Measurements from ENCODE around the gene PRICKLE4. TPM values are rescaled to one million over a fixed set of nuclear protein-coding genes. Genes with fewer than 3 reads are reported as not detected.

Gene PRICKLE4
- total RNA-seq, 1 experiment from 2014 or later, result 0.70 TPM

DNA sequence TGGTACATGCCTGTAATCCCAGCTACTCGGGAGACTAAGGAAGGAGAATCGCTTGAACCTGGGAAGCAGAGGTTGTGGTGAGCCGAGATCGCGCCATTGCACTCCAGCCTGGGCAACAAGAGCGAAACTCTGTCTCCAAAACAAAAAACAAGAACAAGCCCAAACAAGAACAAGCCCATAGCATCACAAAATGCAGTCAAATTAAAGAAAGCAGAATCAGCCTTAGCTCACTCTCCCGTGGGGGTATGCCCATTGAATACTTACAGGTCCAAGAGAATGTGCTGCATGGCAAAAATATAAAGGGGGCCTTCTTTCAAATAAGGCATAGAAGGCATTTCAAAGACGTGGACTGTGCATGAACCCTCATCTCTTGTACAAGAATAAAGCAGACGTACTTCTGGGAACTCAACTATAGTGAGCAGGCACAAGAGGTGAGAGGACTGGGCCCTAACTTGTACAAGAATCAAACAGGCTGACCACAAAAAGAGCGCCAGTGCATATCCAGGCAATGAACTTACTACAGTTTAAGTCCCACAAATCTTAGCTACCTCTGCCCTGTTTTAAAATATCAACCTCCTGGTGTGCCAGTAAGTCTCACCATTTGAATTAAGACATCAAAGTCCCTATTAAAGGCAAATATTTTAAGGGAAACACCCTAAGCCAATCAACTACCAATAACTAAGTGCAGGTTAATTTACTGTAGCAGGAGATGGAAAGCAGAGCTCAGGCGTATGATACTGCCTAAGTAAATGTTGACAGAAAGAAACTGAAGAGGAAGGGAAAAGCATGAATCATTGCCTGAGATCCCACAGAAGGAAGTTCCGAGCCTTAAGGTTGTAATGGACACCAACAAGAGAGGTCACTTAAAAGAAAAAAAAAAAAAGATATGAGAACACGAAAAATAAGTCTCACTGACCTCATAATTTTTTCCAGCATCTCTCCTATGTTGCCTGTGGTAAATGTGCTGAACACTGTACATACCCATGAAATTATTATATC, 44.3 kb downstream of the PRICKLE4 start:
- H3K4me2 ChIP-seq (ENCODE audit: insufficient read depth, insufficient read length, low read length), result no peak overlapping the region
- no peak for TF ChIP-seq CTCF (conservative IDR thresholded peaks at IDR 0.05)
- H2BK15ac ChIP-seq (ENCODE audit: low read depth, low read length), result no peak overlapping the region
- no peak overlapping the region for H2BK120ac ChIP-seq (ENCODE audit: low read depth, low read length, poor library complexity, severe bottlenecking)
- H4K20me1 ChIP-seq (ENCODE audit: control insufficient read depth, insufficient read depth, insufficient read length), result no peaks in the 10 kb centered on the region
- no peak overlapping the region for H3K56ac ChIP-seq (ENCODE audit: insufficient read length, low read depth, low read length)
- H3K14ac ChIP-seq (ENCODE audit: insufficient read depth, low read length), result no peak overlapping the region
- H3K27ac ChIP-seq (ENCODE audit: insufficient read length, low read depth, low read length), result no peak overlapping the region
- H3K9ac ChIP-seq (ENCODE audit: extremely low read depth, insufficient read length, low read length), result no peak overlapping the region
- H4K8ac ChIP-seq (replicated peaks; ENCODE audit: insufficient read length, low read depth, low read length), result no peak overlapping the region
- H2AK5ac ChIP-seq (ENCODE audit: insufficient read length, low read length), result no peak overlapping the region
- H3K27me3 ChIP-seq (ENCODE audit: insufficient read depth, low read length), result no peaks in the 10 kb centered on the region
- H2AFZ ChIP-seq (ENCODE audit: low read length), result no peak overlapping the region
- no peaks in the 10 kb centered on the region for H3K4me1 ChIP-seq (ENCODE audit: insufficient read depth, low read length)
- H3K79me2 ChIP-seq (ENCODE audit: insufficient read depth, low read length), result no peaks in the 10 kb centered on the region
- no peak overlapping the region for H3K23ac ChIP-seq (ENCODE audit: insufficient read length, low read depth, low read length)
- no peaks in the 10 kb centered on the region for H3K23me2 ChIP-seq (ENCODE audit: insufficient read length, low read depth, low read length, poor library complexity, severe bottlenecking)
- H4K5ac ChIP-seq (ENCODE audit: insufficient read length, low read depth, low read length), result no peak overlapping the region
- no peak for DNase-seq
- no CpG with 5 or more reads among the region's 13 CpGs for WGBS (ENCODE audit: extremely low coverage, insufficient read length, low lambda C conversion rate)
- Mint-ChIP-seq H3K36me3 (ENCODE audit: insufficient read depth in 1 of 3, low read depth in 3 of 3) (peaks cover 0 to 2% (median 0%) of the 10 kb centered on the region in 3 experiments; a peak in 1 of 7 replicates), H3K4me1 (no peaks in the 10 kb centered on the region), H3K27me3 (ENCODE audit: low read depth) (no peaks in the 10 kb centered on the region), H3K27ac (no peak overlapping the region; a peak in 1 of 7 replicates), H3K4me3 (no peak overlapping the region), H3K9me3 (no peaks in the 10 kb centered on the region)
- H2BK5ac ChIP-seq (ENCODE audit: insufficient read length, low read length), result no peak overlapping the region
- no peaks in the 10 kb centered on the region for H3K9me3 ChIP-seq (ENCODE audit: control insufficient read depth, low read depth, low read length)
- no peak overlapping the region for H4K91ac ChIP-seq (ENCODE audit: insufficient read length, low read depth, low read length)
- no peak overlapping the region for H2BK12ac ChIP-seq (ENCODE audit: insufficient read length, low read depth, low read length)
- no peak overlapping the region for H3K18ac ChIP-seq (ENCODE audit: insufficient read length, low read depth, low read length)
- H3K79me1 ChIP-seq (ENCODE audit: insufficient read depth, low read depth, low read length, poor library complexity, severe bottlenecking), result no peaks in the 10 kb centered on the region
- no peak overlapping the region for H3T11ph ChIP-seq (ENCODE audit: low read length)
- no peak overlapping the region for H2BK20ac ChIP-seq (ENCODE audit: low read depth, low read length, poor library complexity, severe bottlenecking)
- H3K4ac ChIP-seq (ENCODE audit: low read depth, low read length), result no peak overlapping the region
